ENCODE measurements around the gene DMGDH.

DNA sequence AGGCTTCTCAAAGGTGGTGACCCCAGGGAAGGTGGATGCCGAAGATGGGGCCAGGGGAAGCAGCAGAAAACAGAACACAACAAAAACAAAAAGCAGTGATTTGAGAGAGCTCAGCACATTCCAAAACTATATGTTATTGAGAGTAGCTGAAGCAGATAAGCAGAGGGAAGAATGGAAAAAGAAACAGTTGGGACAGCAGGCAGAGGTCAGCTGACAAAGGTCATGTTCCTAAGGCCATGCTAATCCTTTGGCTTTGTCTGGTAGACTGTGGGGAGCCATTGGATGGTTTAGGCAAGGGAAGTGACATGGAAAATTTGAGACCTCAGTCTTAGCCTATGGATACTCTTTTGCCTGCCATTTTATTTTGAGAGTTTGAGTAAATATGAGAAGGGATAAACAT lies 14.5 kb downstream of the DMGDH start:
- TF ChIP-seq EZH2 (IDR thresholded peaks at IDR 0.05; ENCODE audit: borderline replicate concordance, low read depth, low read length, severe bottlenecking), result no peak
- TF ChIP-seq, protein P1, sequence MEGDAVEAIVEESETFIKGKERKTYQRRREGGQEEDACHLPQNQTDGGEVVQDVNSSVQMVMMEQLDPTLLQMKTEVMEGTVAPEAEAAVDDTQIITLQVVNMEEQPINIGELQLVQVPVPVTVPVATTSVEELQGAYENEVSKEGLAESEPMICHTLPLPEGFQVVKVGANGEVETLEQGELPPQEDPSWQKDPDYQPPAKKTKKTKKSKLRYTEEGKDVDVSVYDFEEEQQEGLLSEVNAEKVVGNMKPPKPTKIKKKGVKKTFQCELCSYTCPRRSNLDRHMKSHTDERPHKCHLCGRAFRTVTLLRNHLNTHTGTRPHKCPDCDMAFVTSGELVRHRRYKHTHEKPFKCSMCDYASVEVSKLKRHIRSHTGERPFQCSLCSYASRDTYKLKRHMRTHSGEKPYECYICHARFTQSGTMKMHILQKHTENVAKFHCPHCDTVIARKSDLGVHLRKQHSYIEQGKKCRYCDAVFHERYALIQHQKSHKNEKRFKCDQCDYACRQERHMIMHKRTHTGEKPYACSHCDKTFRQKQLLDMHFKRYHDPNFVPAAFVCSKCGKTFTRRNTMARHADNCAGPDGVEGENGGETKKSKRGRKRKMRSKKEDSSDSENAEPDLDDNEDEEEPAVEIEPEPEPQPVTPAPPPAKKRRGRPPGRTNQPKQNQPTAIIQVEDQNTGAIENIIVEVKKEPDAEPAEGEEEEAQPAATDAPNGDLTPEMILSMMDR (IDR thresholded peaks at IDR 0.05; ENCODE audit: borderline replicate concordance, extremely low read depth, low read length, poor library complexity, severe bottlenecking), result no peak

Measured in DND-41 (cell line).